ENCODE data around the gene ANKLE2. TPM values are rescaled to one million over a fixed set of nuclear protein-coding genes. Genes with fewer than 3 reads are reported as not detected.
"Not testable (repeated sequence)": the region's sequence is repeated elsewhere in the genome, so short reads cannot be mapped to it uniquely, and the experiment has no call there.

The ANKLE2 gene
- total RNA-seq (10 to 100 TPM; 32.3 to 56.4 TPM), polyA plus RNA-seq (ENCODE audit: insufficient read length in 2 of 2) (10 to 100 TPM; 51.7 to 52.9 TPM)
- long read RNA-seq, donor 1, full-length matches to known transcripts = 9 of 14 reads
- long read RNA-seq, donor 1, partial matches to known transcripts = 5 of 14 reads
- long read RNA-seq, donor 1, other reads (novel, unspliced or antisense) = 0 of 14 reads
- long read RNA-seq, donor 2, full-length matches to known transcripts = 5 of 11 reads
- long read RNA-seq, donor 2, partial matches to known transcripts = 6 of 11 reads
- long read RNA-seq, donor 2, other reads (novel, unspliced or antisense) = 0 of 11 reads
- long read RNA-seq, donor 3, full-length matches to known transcripts = 6 of 6 reads
- long read RNA-seq, donor 3, partial matches to known transcripts = 0 of 6 reads
- long read RNA-seq, donor 3, other reads (novel, unspliced or antisense) = 0 of 6 reads
- long read RNA-seq, donor 4, full-length matches to known transcripts = 4 of 4 reads
- long read RNA-seq, donor 4, partial matches to known transcripts = 0 of 4 reads
- long read RNA-seq, donor 4, other reads (novel, unspliced or antisense) = 0 of 4 reads

DNA sequence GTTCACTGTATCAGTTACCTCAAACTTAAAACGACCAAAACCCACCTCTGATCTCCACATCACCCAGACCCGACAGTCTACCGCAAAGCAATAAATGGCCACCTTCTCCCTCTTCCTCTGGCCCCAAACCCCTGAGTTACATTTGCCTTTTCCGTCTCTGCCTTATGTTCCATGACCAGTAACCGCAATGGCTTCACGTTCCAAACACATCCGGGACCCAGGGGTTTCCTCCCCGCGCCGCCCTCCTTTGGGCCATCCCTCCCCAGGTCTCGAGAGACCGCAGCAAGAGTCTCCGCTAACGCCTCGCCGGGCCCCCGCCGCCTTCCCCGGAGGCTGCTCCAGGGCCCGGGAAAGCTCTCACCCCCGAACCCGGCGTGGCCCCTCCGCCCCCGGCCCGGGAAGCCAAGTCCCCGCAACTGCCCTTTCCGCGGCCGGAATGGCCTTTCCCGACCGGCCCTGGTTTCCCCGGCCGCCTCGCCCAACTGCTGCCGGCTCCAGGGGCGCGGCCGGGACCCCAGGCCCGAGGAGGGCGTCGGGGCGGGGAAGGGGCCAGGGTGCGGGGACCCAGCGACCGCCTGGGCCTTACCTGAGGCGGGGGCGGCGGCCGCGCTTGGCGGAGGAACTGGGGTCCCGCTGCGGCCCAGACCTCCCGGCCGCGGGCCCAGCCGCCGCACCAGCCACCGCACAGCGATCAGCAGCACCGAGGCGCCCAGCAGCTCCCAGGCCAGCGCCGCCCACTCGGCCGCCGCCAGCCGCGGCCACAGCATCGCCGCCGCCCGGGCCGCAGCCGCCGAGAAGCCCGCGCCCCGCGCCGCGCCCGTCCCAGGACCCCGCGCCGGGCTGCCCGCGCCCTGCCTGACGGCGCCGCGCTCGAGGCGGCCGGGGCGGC lies at the start of gene ANKLE2:
Gene ANKLE2, minus strand, starts transcription at position 801 of the 889 bp plus-strand sequence. Its CDS starts 34 bp downstream, at position 767.
- Histone ChIP-seq H3K4me3 (ENCODE audit: low read depth, low read length) (peak within 1 kb of the TSS; percentile 80), H3K9me3 (ENCODE audit: control insufficient read depth, insufficient read depth, low read length) (no peaks in the 10 kb centered on the region), H3K27me3 (ENCODE audit: control insufficient read depth, insufficient read depth, low read length) (no peaks in the 10 kb centered on the region), H3K36me3 (ENCODE audit: control insufficient read depth, insufficient read depth, low read length) (peaks cover 36% of the 10 kb centered on the region), H3K4me1 (ENCODE audit: control insufficient read depth, insufficient read depth, low read length) (peaks cover 23% of the 10 kb centered on the region), H3K27ac (ENCODE audit: low read depth, low read length) (peak within 1 kb of the TSS; percentile 94)
- DNase-seq (ENCODE audit: low read depth in 4 of 6, low spot score in 6 of 6) = peak in 4 of 6 donors; percentile 11 to 57 (median 26)
- under 1% methylated on average over 97 of the region's 97 CpGs for WGBS (ENCODE audit: insufficient coverage)

DNA sequence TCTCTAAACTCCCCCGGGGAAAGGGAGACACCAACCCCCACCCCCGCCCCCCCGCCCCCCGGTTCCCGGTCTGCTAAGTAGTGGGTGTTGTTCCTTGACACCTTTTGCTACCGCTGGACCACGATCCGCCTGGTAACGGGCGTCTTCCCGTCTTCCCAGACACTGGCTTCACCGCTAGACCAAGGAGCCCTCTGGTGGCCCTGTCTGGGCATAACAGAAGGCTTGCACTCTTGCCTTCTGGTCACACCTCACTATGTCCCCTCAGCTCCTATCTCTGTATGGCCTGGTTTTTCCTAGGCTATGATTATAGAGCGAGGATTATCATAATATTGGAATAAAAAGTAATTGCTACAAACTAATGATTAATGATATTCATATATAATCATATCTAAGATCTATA lies 47.8 kb upstream of the ANKLE2 start:
- peak in 1 of 6 donors; percentile 24 for DNase-seq (ENCODE audit: low read depth in 4 of 6, low spot score in 6 of 6)
- H3K36me3 ChIP-seq (ENCODE audit: control insufficient read depth, insufficient read depth, low read length) = peaks cover 86% of the 10 kb centered on the region
- H3K9me3 ChIP-seq (ENCODE audit: control insufficient read depth, insufficient read depth, low read length); H3K27ac ChIP-seq (ENCODE audit: low read depth, low read length); H3K4me3 ChIP-seq (ENCODE audit: low read depth, low read length); H3K27me3 ChIP-seq (ENCODE audit: control insufficient read depth, insufficient read depth, low read length); H3K4me1 ChIP-seq (ENCODE audit: control insufficient read depth, insufficient read depth, low read length): not testable (repeated sequence)
- WGBS (ENCODE audit: insufficient coverage) = 78% methylated on average over 7 of the region's 13 CpGs

DNA sequence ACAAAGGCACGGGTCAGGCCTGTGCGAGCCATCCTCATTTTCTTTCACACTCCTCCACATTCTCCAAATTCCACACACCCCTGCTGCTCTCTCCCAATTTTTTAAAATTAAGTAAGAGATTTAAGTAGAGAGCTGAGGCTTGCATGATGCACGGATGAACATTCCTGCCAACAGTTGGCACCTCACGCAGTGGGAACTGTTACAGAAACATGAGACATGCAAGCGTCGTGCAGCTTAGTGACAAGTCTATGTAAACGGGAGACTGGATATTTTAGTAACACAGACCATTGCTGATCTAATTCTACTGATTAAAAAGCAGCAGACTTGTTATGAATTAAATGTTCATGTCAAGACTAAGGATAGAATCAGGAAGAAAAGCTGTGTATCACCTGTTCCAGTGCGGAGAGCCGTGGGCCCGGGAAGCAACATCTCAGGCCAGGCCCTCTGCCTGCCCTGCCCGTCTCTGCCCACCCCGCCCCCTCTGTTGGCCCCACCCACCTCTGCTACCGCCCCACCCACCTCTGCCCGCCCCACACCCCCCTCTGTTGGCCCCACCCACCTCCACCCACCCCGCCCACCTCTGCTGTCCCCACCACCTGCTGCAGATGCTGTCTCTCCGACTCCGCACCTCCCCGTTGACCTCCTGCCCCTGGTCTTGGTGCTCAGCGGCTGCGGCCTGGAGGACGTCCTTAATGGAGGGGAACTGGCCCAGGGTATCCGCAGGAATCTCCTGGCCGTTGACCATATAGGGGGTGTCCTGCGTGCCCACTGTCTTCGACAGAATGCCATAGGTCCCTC lies 45.9 kb upstream of the ANKLE2 start:
- peak in 1 of 6 donors; percentile 62 for DNase-seq (ENCODE audit: low read depth in 4 of 6, low spot score in 6 of 6)
- Histone ChIP-seq H3K36me3 (ENCODE audit: control insufficient read depth, insufficient read depth, low read length) (peaks cover 88% of the 10 kb centered on the region), H3K4me1 (ENCODE audit: control insufficient read depth, insufficient read depth, low read length) (no peaks in the 10 kb centered on the region), H3K27ac (ENCODE audit: low read depth, low read length) (no peak overlapping the region), H3K27me3 (ENCODE audit: control insufficient read depth, insufficient read depth, low read length) (no peaks in the 10 kb centered on the region), H3K4me3 (ENCODE audit: low read depth, low read length) (no peak overlapping the region), H3K9me3 (ENCODE audit: control insufficient read depth, insufficient read depth, low read length) (no peaks in the 10 kb centered on the region)
- WGBS (ENCODE audit: insufficient coverage) = 92% methylated on average over 11 of the region's 25 CpGs

- H3K36me3 ChIP-seq (ENCODE audit: control insufficient read depth, insufficient read depth, low read length) = peaks cover 88% of the 10 kb centered on the region
- no peaks in the 10 kb centered on the region for H3K27me3 ChIP-seq (ENCODE audit: control insufficient read depth, insufficient read depth, low read length)
- H3K4me3 ChIP-seq (ENCODE audit: low read depth, low read length) = no peak overlapping the region
- WGBS (ENCODE audit: insufficient coverage) = 94% methylated on average over 18 of the region's 18 CpGs
- H3K27ac ChIP-seq (ENCODE audit: low read depth, low read length) = no peak overlapping the region
- no peak for DNase-seq (ENCODE audit: low read depth in 4 of 6, low spot score in 6 of 6)
- no peaks in the 10 kb centered on the region for H3K9me3 ChIP-seq (ENCODE audit: control insufficient read depth, insufficient read depth, low read length)
- H3K4me1 ChIP-seq (ENCODE audit: control insufficient read depth, insufficient read depth, low read length) = no peaks in the 10 kb centered on the region
Measured at GRCh38 chr12:132806857-132807256, 45.2 kb upstream of the ANKLE2 start.

- Histone ChIP-seq H3K9me3 (ENCODE audit: control insufficient read depth, insufficient read depth, low read length) (no peaks in the 10 kb centered on the region), H3K4me1 (ENCODE audit: control insufficient read depth, insufficient read depth, low read length) (no peaks in the 10 kb centered on the region), H3K27me3 (ENCODE audit: control insufficient read depth, insufficient read depth, low read length) (no peaks in the 10 kb centered on the region), H3K36me3 (ENCODE audit: control insufficient read depth, insufficient read depth, low read length) (peaks cover 93% of the 10 kb centered on the region), H3K27ac (ENCODE audit: low read depth, low read length) (no peak overlapping the region), H3K4me3 (ENCODE audit: low read depth, low read length) (no peak overlapping the region)
- DNase-seq (ENCODE audit: low read depth in 4 of 6, low spot score in 6 of 6) = no peak
- WGBS (ENCODE audit: insufficient coverage) = 87% methylated on average over 15 of the region's 16 CpGs
Measured at GRCh38 chr12:132804426-132804861, 42.8 kb upstream of the ANKLE2 start.

DNA sequence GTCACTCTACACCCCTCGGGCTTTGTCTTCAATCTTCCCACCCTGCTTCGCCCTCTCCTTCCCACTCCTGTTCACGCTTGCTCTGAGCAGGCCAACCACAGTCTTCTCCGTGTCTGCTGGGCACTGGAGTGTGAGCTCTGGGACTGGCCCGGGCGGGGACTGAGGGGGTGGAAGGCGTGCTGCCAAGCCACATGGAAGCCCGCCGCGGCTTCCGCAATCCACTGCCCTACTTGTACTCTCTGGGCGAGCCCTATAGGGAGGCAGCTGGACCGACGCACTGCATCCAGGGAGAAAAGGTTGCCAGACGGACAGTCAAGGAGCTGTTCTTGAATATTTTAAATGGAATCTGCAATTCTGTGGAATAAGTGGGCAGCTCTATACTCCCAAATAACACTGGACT lies 42.3 kb upstream of the ANKLE2 start:
- H3K9me3 ChIP-seq (ENCODE audit: control insufficient read depth, insufficient read depth, low read length) = no peaks in the 10 kb centered on the region
- H3K4me3 ChIP-seq (ENCODE audit: low read depth, low read length) = no peak overlapping the region
- no peaks in the 10 kb centered on the region for H3K4me1 ChIP-seq (ENCODE audit: control insufficient read depth, insufficient read depth, low read length)
- no peak overlapping the region for H3K27ac ChIP-seq (ENCODE audit: low read depth, low read length)
- 97% methylated on average over 12 of the region's 15 CpGs for WGBS (ENCODE audit: insufficient coverage)
- no peaks in the 10 kb centered on the region for H3K27me3 ChIP-seq (ENCODE audit: control insufficient read depth, insufficient read depth, low read length)
- H3K36me3 ChIP-seq (ENCODE audit: control insufficient read depth, insufficient read depth, low read length) = peaks cover 98% of the 10 kb centered on the region
- no peak for DNase-seq (ENCODE audit: low read depth in 4 of 6, low spot score in 6 of 6)

GRCh38 chr12:132803125-132803524 lies 41.5 kb upstream of the ANKLE2 start:
- no peak for DNase-seq (ENCODE audit: low read depth in 4 of 6, low spot score in 6 of 6)
- H3K4me1 ChIP-seq (ENCODE audit: control insufficient read depth, insufficient read depth, low read length) = no peaks in the 10 kb centered on the region
- no peaks in the 10 kb centered on the region for H3K9me3 ChIP-seq (ENCODE audit: control insufficient read depth, insufficient read depth, low read length)
- WGBS (ENCODE audit: insufficient coverage) = 97% methylated on average over 13 of the region's 14 CpGs
- H3K27ac ChIP-seq (ENCODE audit: low read depth, low read length) = no peak overlapping the region
- H3K4me3 ChIP-seq (ENCODE audit: low read depth, low read length) = no peak overlapping the region
- H3K27me3 ChIP-seq (ENCODE audit: control insufficient read depth, insufficient read depth, low read length) = no peaks in the 10 kb centered on the region
- H3K36me3 ChIP-seq (ENCODE audit: control insufficient read depth, insufficient read depth, low read length) = peaks cover 98% of the 10 kb centered on the region

DNA sequence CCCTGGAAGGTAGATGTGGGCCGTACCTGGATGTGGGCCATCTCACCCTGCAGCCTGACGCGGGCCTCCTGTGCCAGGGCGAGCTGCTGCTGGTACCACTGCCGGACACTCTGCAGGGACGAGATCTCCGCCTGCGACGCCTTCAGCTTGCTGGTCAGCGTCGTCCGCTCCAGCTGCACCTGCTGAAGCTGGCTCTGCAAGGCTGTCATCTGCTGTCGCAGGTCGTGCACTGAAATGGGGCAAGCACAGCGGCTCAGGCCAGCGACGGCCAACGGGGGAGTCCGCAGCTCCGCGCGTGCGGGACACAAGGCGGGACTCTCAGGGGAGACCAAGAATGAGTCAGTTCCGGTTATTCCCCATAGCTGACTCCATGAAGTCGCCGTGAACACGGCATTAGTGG lies 40.1 kb upstream of the ANKLE2 start:
- no peaks in the 10 kb centered on the region for H3K4me1 ChIP-seq (ENCODE audit: control insufficient read depth, insufficient read depth, low read length)
- 95% methylated on average over 28 of the region's 28 CpGs for WGBS (ENCODE audit: insufficient coverage)
- DNase-seq (ENCODE audit: low read depth in 4 of 6, low spot score in 6 of 6) = no peak
- H3K36me3 ChIP-seq (ENCODE audit: control insufficient read depth, insufficient read depth, low read length) = peaks cover 98% of the 10 kb centered on the region
- no peak overlapping the region for H3K4me3 ChIP-seq (ENCODE audit: low read depth, low read length)
- no peak overlapping the region for H3K27ac ChIP-seq (ENCODE audit: low read depth, low read length)
- no peaks in the 10 kb centered on the region for H3K27me3 ChIP-seq (ENCODE audit: control insufficient read depth, insufficient read depth, low read length)
- no peaks in the 10 kb centered on the region for H3K9me3 ChIP-seq (ENCODE audit: control insufficient read depth, insufficient read depth, low read length)

DNA sequence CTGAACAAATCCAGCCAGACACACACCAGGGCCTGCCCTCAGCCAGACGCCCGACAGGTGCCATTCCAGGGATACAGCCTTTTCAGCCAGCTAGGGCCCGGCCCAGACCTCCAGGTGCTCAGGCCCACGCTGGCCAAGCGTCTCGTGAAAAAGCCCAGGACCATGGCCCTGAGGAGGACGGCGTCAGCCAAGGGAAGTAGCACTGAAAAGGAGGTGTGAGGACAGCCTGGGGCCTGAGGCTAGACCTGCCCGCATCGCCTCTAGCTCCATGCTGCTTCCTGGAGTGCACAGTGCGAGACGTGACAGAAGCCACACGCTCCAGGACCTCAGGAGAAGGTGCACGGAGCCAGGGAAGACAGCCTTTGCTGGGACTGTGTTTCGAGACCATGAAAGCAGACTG lies 37.2 kb upstream of the ANKLE2 start:
- Histone ChIP-seq H3K9me3 (ENCODE audit: control insufficient read depth, insufficient read depth, low read length) (no peaks in the 10 kb centered on the region), H3K4me3 (ENCODE audit: low read depth, low read length) (no peak overlapping the region), H3K27ac (ENCODE audit: low read depth, low read length) (no peak overlapping the region), H3K27me3 (ENCODE audit: control insufficient read depth, insufficient read depth, low read length) (no peaks in the 10 kb centered on the region), H3K36me3 (ENCODE audit: control insufficient read depth, insufficient read depth, low read length) (peaks cover 99% of the 10 kb centered on the region), H3K4me1 (ENCODE audit: control insufficient read depth, insufficient read depth, low read length) (no peaks in the 10 kb centered on the region)
- DNase-seq (ENCODE audit: low read depth in 4 of 6, low spot score in 6 of 6) = no peak
- WGBS (ENCODE audit: insufficient coverage) = 99% methylated on average over 15 of the region's 15 CpGs
